Pancreas (tissue), 10 donors: ENCODE data around the gene ANKRD37. TPM values are rescaled to one million over a fixed set of nuclear protein-coding genes. Genes with fewer than 3 reads are reported as not detected.

ENCODE experiments used
- ATAC-seq, 4 donors: fragments of 200-7000 bp; cut with Tn5 transposase; one replicate each; pipeline versions ENCODE4 v1.8.0 to v1.9.1; 2020; ENCODE audit warnings: mild to moderate bottlenecking in 4 of 4, moderate library complexity in 4 of 4
- DNase-seq, 6 donors: peaks; one replicate each; pipeline ENCODE4 v3.0.0-alpha.2; 2020
- FAIRE-seq: peaks from 2 replicates; lab custom pipeline; 2012; peaks lifted over from hg19 to GRCh38; lab: Jason Lieb, UNC
- H3K27ac ChIP-seq, 4 donors: fragments of 200-600 bp; sonication (generic); 1 replicate in 3 of 4; 2 replicates in 1 of 4; pipeline versions ENCODE4 v1.5.0 to v1.8.0; 2020
- H3K27me3 ChIP-seq, 4 donors: fragments of 200-600 bp; one replicate each; pipeline ENCODE4 v1.8.0; 2021
- H3K36me3 ChIP-seq, 3 donors: fragments of 200-600 bp; sonication (generic) in 1 of 3; one replicate each; pipeline versions ENCODE4 v1.5.0 to v1.8.0; 2020 to 2021
- H3K4me1 ChIP-seq, 3 donors: fragments of 200-600 bp; one replicate each; pipeline ENCODE4 v1.8.0; 2021
- H3K4me3 ChIP-seq, 4 donors: fragments of 200-600 bp; sonication (generic) in 2 of 4; one replicate each; pipeline versions ENCODE4 v1.5.0 to v1.8.0; 2020 to 2021
- H3K9me3 ChIP-seq, 4 donors: fragments of 200-600 bp; one replicate each; pipeline ENCODE4 v1.8.0; 2021
- WGBS, 2 donors: extraction: QIAGEN DNeasy Blood & Tissue Kit; methylation state at CpG; one replicate each; pipeline ENCODE4 v1.1.7; 2013; 5-methylcytosine and 5-hydroxymethylcytosine counted together
- intact Hi-C, 3 donors: fragments of 100-400 bp; cut with DNase I; formaldehyde crosslinking; loops; one replicate each; pipeline versions ENCODE4 v1.11.1 to v1.14.2; 2022
- polyA plus RNA-seq, 2 donors: library from polyadenylated mRNA; stranded (reverse); fragments of 200-250 nt; gene quantifications; one replicate each; pipeline ENCODE4 v1.2.3, GENCODE V29; 2013
- total RNA-seq, 6 donors: library from RNA; stranded (reverse); fragmentation: NEBNext Ultra II Directional in 4 of 6; extraction: Animal tissue kit (Norgen Biotek cat#: 25700) in 4 of 6; gene quantifications; one replicate each; pipeline versions ENCODE4 v1.2.1 to v1.2.4, GENCODE V29; 2021 to 2023
- TF ChIP-seq, protein P1 (sequence below), 4 donors: fragments of 200-600 bp; sonication (generic) in 3 of 4; IDR thresholded peaks; one replicate each; pipeline versions ENCODE4 v1.5.0 to v1.8.0; 2021; ENCODE audit warnings: antibody characterized with exemption in 4 of 4
- donor health status: healthy with polysubstance abuse.
- donor health status: DM: no; HTN: no; CAD: no; lungs with moderate emphysema.
- donor health status: DM: no; HTN: no; CAD: no.
- donor health status: control.
- donor health status: control.
- donor health status: Bipolar disorder and iron deficiency.
- donor health status: DM: yes; HTN: yes; CAD: no.
- donor health status: DM: no; HTN: no; CAD: no.
- donor health status: DM: no; HTN: no; CAD: no.
- donor health status: DM: yes; HTN: yes; CAD: no.

The ANKRD37 gene
- total and polyA plus RNA-seq, 8 donors, result 4.8 to 15.3 (median 10.7) TPM

DNA sequence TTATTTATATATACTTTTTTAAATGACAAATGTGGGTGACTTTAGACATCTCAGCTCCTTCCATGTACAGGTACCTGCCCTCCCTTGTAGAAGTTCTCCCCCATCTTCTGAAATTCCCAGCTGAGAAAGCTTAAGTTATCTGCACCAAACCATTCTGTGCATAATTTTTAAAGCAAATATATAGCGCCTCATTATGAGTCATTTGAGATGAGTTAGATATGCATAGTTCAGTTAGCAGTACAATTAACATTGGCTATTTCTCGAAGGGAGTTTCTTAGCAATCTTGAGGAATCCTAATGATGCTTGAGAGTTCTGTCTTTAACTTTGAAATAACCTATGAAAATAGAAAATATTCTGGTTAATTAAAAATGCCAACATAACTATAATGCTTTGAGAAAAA, 48.6 kb downstream of the ANKRD37 start:
- no peaks in the 10 kb centered on the region for H3K9me3 ChIP-seq
- H3K36me3 ChIP-seq, result no peaks in the 10 kb centered on the region
- no peaks in the 10 kb centered on the region for H3K27me3 ChIP-seq
- H3K4me3 ChIP-seq, result no peak overlapping the region
- DNase-seq (no peak), ATAC-seq (no peak), FAIRE-seq (no peak)
- H3K27ac ChIP-seq, result no peak overlapping the region
- 89 to 92% methylated on average over 2 of the region's 2 CpGs for WGBS, 2 donors
- TF ChIP-seq, protein P1, sequence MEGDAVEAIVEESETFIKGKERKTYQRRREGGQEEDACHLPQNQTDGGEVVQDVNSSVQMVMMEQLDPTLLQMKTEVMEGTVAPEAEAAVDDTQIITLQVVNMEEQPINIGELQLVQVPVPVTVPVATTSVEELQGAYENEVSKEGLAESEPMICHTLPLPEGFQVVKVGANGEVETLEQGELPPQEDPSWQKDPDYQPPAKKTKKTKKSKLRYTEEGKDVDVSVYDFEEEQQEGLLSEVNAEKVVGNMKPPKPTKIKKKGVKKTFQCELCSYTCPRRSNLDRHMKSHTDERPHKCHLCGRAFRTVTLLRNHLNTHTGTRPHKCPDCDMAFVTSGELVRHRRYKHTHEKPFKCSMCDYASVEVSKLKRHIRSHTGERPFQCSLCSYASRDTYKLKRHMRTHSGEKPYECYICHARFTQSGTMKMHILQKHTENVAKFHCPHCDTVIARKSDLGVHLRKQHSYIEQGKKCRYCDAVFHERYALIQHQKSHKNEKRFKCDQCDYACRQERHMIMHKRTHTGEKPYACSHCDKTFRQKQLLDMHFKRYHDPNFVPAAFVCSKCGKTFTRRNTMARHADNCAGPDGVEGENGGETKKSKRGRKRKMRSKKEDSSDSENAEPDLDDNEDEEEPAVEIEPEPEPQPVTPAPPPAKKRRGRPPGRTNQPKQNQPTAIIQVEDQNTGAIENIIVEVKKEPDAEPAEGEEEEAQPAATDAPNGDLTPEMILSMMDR (IDR thresholded peaks at IDR 0.05), result no peak
- intact Hi-C loops, result no loop called here
- no peaks in the 10 kb centered on the region for H3K4me1 ChIP-seq

Other genes with a start within 250 kb of the ANKRD37 start
- 10 to 100 TPM; 10.4 to 19.2 (median 17.2) TPM for gene CFAP97, start 192.8 kb upstream of the ANKRD37 start, total RNA-seq
- 1 to 10 TPM; 3.4 to 5.6 TPM for gene CFAP97, start 192.8 kb upstream of the ANKRD37 start, polyA plus RNA-seq
- 10 to 100 TPM; 10.1 to 15.0 (median 12.5) TPM for gene SNX25, start 187.2 kb upstream of the ANKRD37 start, total RNA-seq
- 1 to 10 TPM; 4.8 to 9.4 TPM for gene SNX25, start 187.2 kb upstream of the ANKRD37 start, polyA plus RNA-seq
- gene LRP2BP, start 917 bp upstream of the ANKRD37 start, total RNA-seq, result 1 to 10 TPM in 3 of 6 donors, under 1 TPM in 3; 0.79 to 1.2 (median 1.00) TPM
- 1 to 10 TPM in 1 of 2 donors, under 1 TPM in 1; 0.72 to 2.1 TPM for gene LRP2BP, start 917 bp upstream of the ANKRD37 start, polyA plus RNA-seq
- 10 to 100 TPM; 13.4 to 23.4 (median 20.7) TPM for gene UFSP2, start 29.1 kb downstream of the ANKRD37 start, total RNA-seq
- 10 to 100 TPM; 10.1 to 14.7 TPM for gene UFSP2, start 29.1 kb downstream of the ANKRD37 start, polyA plus RNA-seq
- gene CCDC110, start 74.9 kb downstream of the ANKRD37 start, total RNA-seq, result 10 to 100 TPM; 11.2 to 25.8 (median 19.6) TPM
- gene CCDC110, start 74.9 kb downstream of the ANKRD37 start, polyA plus RNA-seq, result 1 to 10 TPM; 4.1 to 6.2 TPM
- gene PDLIM3, start 138.7 kb downstream of the ANKRD37 start, total RNA-seq, result 10 to 100 TPM in 3 of 6 donors, 1 to 10 TPM in 3; 6.3 to 32.9 (median 10.7) TPM
- 10 to 100 TPM; 30.6 to 50.5 TPM for gene PDLIM3, start 138.7 kb downstream of the ANKRD37 start, polyA plus RNA-seq